HG03469 (cell line): ENCODE measurements around the gene TTLL9.

Experiments used
- ATAC-seq: cut with Tn5 transposase; IDR thresholded peaks from one replicate; pipeline ENCODE4 v1.9.1; 2021; ENCODE audit warnings: mild to moderate bottlenecking, moderate library complexity, moderate number of reproducible peaks; ENCODE audit not compliant: unreplicated experiment

Gene TTLL9

GRCh38 chr20:31877684-31878083 lies 7.2 kb downstream of the TTLL9 start:
- ATAC-seq, result no peak

- peak; percentile 81 for ATAC-seq
Measured at GRCh38 chr20:31879143-31879987, 8.9 kb downstream of the TTLL9 start.

- ATAC-seq, result no peak
Measured at GRCh38 chr20:31881945-31882344, 11.5 kb downstream of the TTLL9 start.

GRCh38 chr20:31883829-31884228 lies 13.4 kb downstream of the TTLL9 start:
- ATAC-seq, result no peak

- ATAC-seq, result no peak
Measured at GRCh38 chr20:31890646-31891045, 20.2 kb downstream of the TTLL9 start.

GRCh38 chr20:31894980-31895675 lies 24.7 kb downstream of the TTLL9 start:
- peak; percentile 97 for ATAC-seq

- no peak for ATAC-seq
Measured at GRCh38 chr20:31896049-31896448, 25.6 kb downstream of the TTLL9 start.

GRCh38 chr20:31897541-31897940 lies 27.1 kb downstream of the TTLL9 start:
- no peak for ATAC-seq

- no peak for ATAC-seq
Measured at GRCh38 chr20:31901615-31902014, 31.2 kb downstream of the TTLL9 start.

GRCh38 chr20:31903627-31904386 lies 33.4 kb downstream of the TTLL9 start:
- no peak for ATAC-seq

GRCh38 chr20:31906001-31906400 lies 35.6 kb downstream of the TTLL9 start:
- no peak for ATAC-seq

GRCh38 chr20:31907046-31907445 lies 36.6 kb downstream of the TTLL9 start:
- no peak for ATAC-seq

- no peak for ATAC-seq
Measured at GRCh38 chr20:31908016-31908415, 37.6 kb downstream of the TTLL9 start.

GRCh38 chr20:31908424-31908823 lies 38.0 kb downstream of the TTLL9 start:
- ATAC-seq, result no peak

- no peak for ATAC-seq
Measured at GRCh38 chr20:31909253-31910070, 39.0 kb downstream of the TTLL9 start.

- no peak for ATAC-seq
Measured at GRCh38 chr20:31910071-31910803, 39.8 kb downstream of the TTLL9 start.

- ATAC-seq, result no peak
Measured at GRCh38 chr20:31913431-31914157, 43.2 kb downstream of the TTLL9 start.

GRCh38 chr20:31914170-31914569 lies 43.7 kb downstream of the TTLL9 start:
- no peak for ATAC-seq
